ENCODE results near the gene PI4KA.
"Not testable (repeated sequence)": the region's sequence is repeated elsewhere in the genome, so short reads cannot be mapped to it uniquely, and the experiment has no call there.

The PI4KA gene

DNA sequence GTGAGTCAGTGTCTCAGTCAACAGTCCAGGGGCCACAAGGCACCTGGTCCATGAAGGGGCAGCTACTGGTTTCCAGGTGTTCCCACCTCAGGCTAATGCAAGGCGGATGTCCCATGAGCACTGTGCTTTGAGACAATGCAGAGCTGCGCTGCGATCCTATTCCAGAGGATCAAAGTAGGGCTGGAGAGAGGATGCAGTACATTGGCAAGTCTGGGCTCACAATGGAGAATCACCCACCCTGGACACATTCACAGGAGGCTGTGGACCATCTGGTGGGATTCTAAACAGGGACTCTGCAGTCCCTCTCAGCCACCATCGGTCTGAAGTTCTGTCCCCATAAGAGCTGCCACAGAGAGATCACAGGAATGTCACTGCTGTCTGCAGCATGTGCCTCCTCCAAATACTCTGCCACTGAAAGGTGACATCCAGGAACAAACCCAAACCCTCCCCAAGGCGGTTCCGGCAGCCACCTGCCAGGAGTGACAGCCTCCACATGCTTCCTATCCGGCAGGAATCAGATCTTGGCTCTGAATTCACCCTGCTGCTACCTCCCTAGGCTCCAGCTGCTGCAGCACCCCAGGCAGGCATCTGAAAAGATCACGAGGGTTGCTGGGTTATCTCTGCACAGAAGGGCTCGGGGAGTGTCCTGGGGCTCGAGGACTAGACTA, 130.0 kb downstream of the PI4KA start:
- Histone ChIP-seq H3K9me3 (ENCODE audit: control insufficient read depth in 1 of 2, low read length in 2 of 2) (no peaks in the 10 kb centered on the region), H3K27me3 (ENCODE audit: control insufficient read depth in 1 of 2, insufficient read depth in 2 of 2, low read length in 2 of 2) (no peaks in the 10 kb centered on the region), H3K4me3 (ENCODE audit: low read depth in 1 of 2, low read length in 2 of 2) (no peak overlapping the region), H3K36me3 (ENCODE audit: control insufficient read depth in 1 of 2, insufficient read depth in 2 of 2, low read length in 2 of 2) (peaks cover 33 to 47% of the 10 kb centered on the region in 2 donors), H3K27ac (ENCODE audit: low read depth, low read length) (no peak overlapping the region), H3K9ac (ENCODE audit: low read depth in 1 of 2, low read length in 2 of 2) (no peak overlapping the region), H3K4me1 (ENCODE audit: control insufficient read depth in 1 of 2, insufficient read depth in 2 of 2, low read length in 2 of 2) (no peaks in the 10 kb centered on the region)

DNA sequence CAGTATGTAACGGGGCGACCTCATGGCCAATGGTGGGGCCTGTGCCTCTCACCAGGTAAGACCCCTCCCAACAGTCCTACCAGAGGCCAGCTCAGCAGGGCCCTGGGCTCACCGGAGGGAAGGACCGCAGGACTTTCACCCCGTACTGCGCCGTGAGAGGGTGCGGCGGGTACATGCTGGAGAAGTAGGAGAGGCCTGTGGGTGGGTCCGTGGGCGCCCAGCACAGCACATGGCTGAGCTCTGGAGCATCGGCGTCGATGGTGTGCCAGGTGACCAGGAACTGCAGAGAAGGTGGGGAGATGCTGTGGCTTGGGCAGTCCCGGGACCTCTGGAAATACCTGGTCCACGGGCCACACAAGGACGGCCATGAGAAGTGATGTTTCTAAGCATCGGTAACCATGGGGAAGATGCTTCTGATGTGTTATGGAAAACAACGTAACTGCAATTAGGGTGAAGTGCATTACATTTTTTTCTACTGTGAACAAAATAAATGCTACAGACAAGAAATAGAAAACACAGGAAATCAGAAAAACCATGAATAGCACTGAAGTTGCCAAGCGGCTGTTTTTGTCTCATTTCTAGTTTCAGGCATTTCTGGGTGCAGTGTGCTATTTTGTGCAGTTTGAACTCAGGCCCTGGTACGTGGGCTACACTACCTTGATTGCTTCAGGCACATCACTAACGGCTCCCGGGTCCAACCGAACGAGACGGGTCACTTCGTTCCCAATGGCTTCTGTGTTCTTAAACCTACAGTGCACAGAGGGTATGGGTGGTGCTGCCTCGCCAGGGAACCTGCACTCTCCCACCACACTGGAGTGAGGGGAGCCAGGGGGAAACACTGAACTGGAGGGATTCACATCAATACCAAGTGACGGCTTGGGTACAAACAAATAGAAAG, 131.2 kb downstream of the PI4KA start:
- no peak overlapping the region for H3K4me3 ChIP-seq (ENCODE audit: low read depth in 1 of 2, low read length in 2 of 2)

DNA sequence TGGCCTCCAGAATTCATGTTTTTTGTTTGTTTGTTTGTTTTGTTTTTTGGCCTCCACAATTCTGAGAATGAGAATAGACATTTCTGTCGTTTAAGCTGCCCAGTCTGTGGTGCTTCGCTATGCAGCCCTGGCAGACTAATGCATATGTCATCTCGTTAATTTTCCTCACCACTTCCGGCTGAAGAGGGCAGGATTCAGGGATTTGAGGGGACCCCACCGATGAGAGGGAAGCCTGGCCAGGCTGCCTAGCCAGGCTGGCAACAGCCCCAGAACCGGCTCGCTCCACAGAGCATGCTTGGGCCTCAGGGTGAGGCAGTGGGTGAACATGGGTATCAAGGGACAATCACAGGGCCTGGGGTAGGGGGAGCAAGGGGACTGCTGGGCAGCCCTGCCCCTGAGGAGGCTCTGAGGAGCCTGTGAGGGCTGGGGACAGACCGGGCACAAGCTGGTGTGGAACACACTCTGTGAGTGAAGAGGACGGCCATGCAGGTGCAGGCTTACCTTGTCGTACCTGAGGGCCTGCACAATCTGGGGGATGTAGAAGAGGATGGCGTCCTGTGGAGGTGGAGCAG, 132.5 kb downstream of the PI4KA start:
- Histone ChIP-seq H3K9me3 (ENCODE audit: control insufficient read depth in 1 of 2, low read length in 2 of 2) (no peaks in the 10 kb centered on the region), H3K27ac (ENCODE audit: low read depth, low read length) (no peak overlapping the region), H3K9ac (ENCODE audit: low read depth in 1 of 2, low read length in 2 of 2) (no peak overlapping the region), H3K4me3 (ENCODE audit: low read depth in 1 of 2, low read length in 2 of 2) (no peak overlapping the region), H3K4me1 (ENCODE audit: control insufficient read depth in 1 of 2, insufficient read depth in 2 of 2, low read length in 2 of 2) (no peaks in the 10 kb centered on the region), H3K36me3 (ENCODE audit: control insufficient read depth in 1 of 2, insufficient read depth in 2 of 2, low read length in 2 of 2) (peaks cover 33 to 51% of the 10 kb centered on the region in 2 donors), H3K27me3 (ENCODE audit: control insufficient read depth in 1 of 2, insufficient read depth in 2 of 2, low read length in 2 of 2) (no peaks in the 10 kb centered on the region)

More for the DNA sequence above, 131.2 kb downstream of the PI4KA start:
- Histone ChIP-seq H3K9ac (ENCODE audit: low read depth in 1 of 2, low read length in 2 of 2) (no peak overlapping the region), H3K27me3 (ENCODE audit: control insufficient read depth in 1 of 2, insufficient read depth in 2 of 2, low read length in 2 of 2) (no peaks in the 10 kb centered on the region), H3K27ac (ENCODE audit: low read depth, low read length) (no peak overlapping the region), H3K9me3 (ENCODE audit: control insufficient read depth in 1 of 2, low read length in 2 of 2) (no peaks in the 10 kb centered on the region), H3K36me3 (ENCODE audit: control insufficient read depth in 1 of 2, insufficient read depth in 2 of 2, low read length in 2 of 2) (peaks cover 33 to 47% of the 10 kb centered on the region in 2 donors), H3K4me1 (ENCODE audit: control insufficient read depth in 1 of 2, insufficient read depth in 2 of 2, low read length in 2 of 2) (no peaks in the 10 kb centered on the region)

DNA sequence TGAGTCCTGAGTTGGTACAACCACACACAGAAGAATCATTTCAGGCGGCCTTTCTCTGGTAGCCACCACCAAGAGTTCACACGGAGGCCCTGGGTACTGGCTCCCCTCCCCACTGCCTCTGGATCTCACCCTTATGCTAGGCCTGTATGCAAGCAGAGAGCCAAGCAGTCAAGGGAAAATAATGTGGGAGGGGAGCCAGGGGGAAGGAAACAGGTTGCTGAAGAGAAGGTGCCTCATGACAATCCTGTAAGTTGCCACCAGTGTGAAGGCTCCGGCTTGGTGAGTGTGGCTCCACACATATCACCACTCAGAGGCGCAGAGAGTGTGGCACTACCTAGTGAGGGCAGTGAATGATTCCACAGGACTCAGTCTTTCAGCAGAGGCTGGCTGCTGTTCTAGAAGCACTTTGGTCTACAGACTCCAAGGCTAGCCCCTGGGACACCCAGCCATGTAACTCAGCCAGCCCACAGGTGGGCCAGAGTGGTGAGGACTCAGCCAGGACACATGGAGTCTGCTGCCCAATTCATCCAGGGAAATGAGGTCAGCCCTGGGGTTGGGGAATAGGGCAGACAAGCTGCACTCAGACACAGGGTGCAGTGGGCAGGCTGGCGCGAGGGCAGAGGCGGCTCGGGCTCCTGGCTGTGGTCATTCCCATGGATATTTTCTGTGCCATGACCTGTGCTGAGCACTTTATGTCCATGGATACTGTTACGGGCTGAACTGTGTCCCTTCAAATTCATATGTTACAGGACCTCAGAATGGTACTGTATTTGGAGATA, 133.7 kb downstream of the PI4KA start:
- H3K9me3 ChIP-seq (ENCODE audit: control insufficient read depth in 1 of 2, low read length in 2 of 2): no peaks in the 10 kb centered on the region
- H3K4me1 ChIP-seq (ENCODE audit: control insufficient read depth in 1 of 2, insufficient read depth in 2 of 2, low read length in 2 of 2): no peaks in the 10 kb centered on the region
- H3K9ac ChIP-seq (ENCODE audit: low read depth in 1 of 2, low read length in 2 of 2): no peak overlapping the region
- H3K4me3 ChIP-seq (ENCODE audit: low read depth in 1 of 2, low read length in 2 of 2): no peak overlapping the region
- peaks cover 33 to 58% of the 10 kb centered on the region in 2 donors for H3K36me3 ChIP-seq (ENCODE audit: control insufficient read depth in 1 of 2, insufficient read depth in 2 of 2, low read length in 2 of 2)
- H3K27me3 ChIP-seq (ENCODE audit: control insufficient read depth in 1 of 2, insufficient read depth in 2 of 2, low read length in 2 of 2): no peaks in the 10 kb centered on the region
- H3K27ac ChIP-seq (ENCODE audit: low read depth, low read length): no peak overlapping the region

DNA sequence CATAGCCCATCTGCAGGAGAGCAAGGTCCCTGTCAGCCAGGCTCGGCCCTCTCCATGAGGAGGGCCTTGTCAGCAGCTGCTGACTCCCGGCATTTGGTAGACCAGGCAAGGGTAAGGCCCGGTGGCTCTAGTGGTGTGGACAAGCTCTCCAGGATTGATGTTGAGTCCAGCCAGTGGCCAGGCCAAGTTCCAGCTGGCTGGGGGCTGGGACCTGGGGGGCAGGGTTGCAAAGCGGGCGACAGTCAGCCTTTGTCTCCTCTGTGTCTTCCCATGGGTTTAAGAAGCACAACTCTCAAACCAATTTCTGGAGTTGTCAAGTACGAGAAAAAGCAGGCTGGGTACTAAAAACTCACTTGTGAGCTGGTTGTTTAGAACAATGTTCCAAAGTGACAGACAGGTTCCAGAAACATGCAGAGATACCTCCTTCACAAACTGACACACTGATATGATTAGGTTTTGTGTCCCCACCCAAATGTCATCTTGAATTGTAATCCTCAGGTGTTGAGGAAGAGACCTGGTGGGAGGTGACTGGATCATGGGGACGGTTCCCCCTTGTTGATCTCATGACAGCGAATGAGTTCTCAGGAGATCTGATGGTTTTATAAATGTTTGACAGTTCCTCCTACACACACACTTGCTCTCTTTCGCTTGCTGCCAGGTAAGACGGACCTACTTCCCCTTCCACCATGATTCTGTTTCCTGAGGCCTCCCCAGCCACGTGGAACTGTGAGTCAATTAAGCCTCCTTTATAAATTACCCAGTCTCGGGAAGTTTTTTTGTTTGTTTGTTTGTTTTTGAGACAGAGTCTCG, 137.0 kb downstream of the PI4KA start:
- no peaks in the 10 kb centered on the region for H3K27me3 ChIP-seq (ENCODE audit: control insufficient read depth in 1 of 2, insufficient read depth in 2 of 2, low read length in 2 of 2)
- no peak overlapping the region for H3K4me3 ChIP-seq (ENCODE audit: low read depth in 1 of 2, low read length in 2 of 2)
- H3K4me1 ChIP-seq (ENCODE audit: control insufficient read depth in 1 of 2, insufficient read depth in 2 of 2, low read length in 2 of 2): no peaks in the 10 kb centered on the region
- H3K9ac ChIP-seq (ENCODE audit: low read depth in 1 of 2, low read length in 2 of 2): no peak overlapping the region
- H3K36me3 ChIP-seq (ENCODE audit: control insufficient read depth in 1 of 2, insufficient read depth in 2 of 2, low read length in 2 of 2): peaks cover 7 to 27% of the 10 kb centered on the region in 2 donors
- H3K27ac ChIP-seq (ENCODE audit: low read depth, low read length): no peak overlapping the region
- no peaks in the 10 kb centered on the region for H3K9me3 ChIP-seq (ENCODE audit: control insufficient read depth in 1 of 2, low read length in 2 of 2)

- H3K4me1 ChIP-seq (ENCODE audit: control insufficient read depth in 1 of 2, insufficient read depth in 2 of 2, low read length in 2 of 2): no peaks in the 10 kb centered on the region
- no peaks in the 10 kb centered on the region for H3K9me3 ChIP-seq (ENCODE audit: control insufficient read depth in 1 of 2, low read length in 2 of 2)
- no peak overlapping the region for H3K9ac ChIP-seq (ENCODE audit: low read depth in 1 of 2, low read length in 2 of 2)
- peaks cover under 1 to 19% of the 10 kb centered on the region in 2 donors for H3K36me3 ChIP-seq (ENCODE audit: control insufficient read depth in 1 of 2, insufficient read depth in 2 of 2, low read length in 2 of 2)
- H3K4me3 ChIP-seq (ENCODE audit: low read depth in 1 of 2, low read length in 2 of 2): no peak overlapping the region
- H3K27me3 ChIP-seq (ENCODE audit: control insufficient read depth in 1 of 2, insufficient read depth in 2 of 2, low read length in 2 of 2): no peaks in the 10 kb centered on the region
- no peak overlapping the region for H3K27ac ChIP-seq (ENCODE audit: low read depth, low read length)
These were observed 137.8 kb downstream of the PI4KA start for GRCh38 chr22:20720692-20721408.

GRCh38 chr22:20718727-20719126, 139.9 kb downstream of the PI4KA start:
- H3K9ac ChIP-seq (ENCODE audit: low read depth in 1 of 2, low read length in 2 of 2); H3K4me3 ChIP-seq (ENCODE audit: low read depth in 1 of 2, low read length in 2 of 2); H3K27me3 ChIP-seq (ENCODE audit: control insufficient read depth in 1 of 2, insufficient read depth in 2 of 2, low read length in 2 of 2); H3K27ac ChIP-seq (ENCODE audit: low read depth, low read length); H3K9me3 ChIP-seq (ENCODE audit: control insufficient read depth in 1 of 2, low read length in 2 of 2); H3K4me1 ChIP-seq (ENCODE audit: control insufficient read depth in 1 of 2, insufficient read depth in 2 of 2, low read length in 2 of 2): not testable (repeated sequence)
- H3K36me3 ChIP-seq (ENCODE audit: control insufficient read depth in 1 of 2, insufficient read depth in 2 of 2, low read length in 2 of 2): peaks cover 4 to 16% of the 10 kb centered on the region in 2 donors

- not testable (repeated sequence) for H3K9me3 ChIP-seq (ENCODE audit: control insufficient read depth in 1 of 2, low read length in 2 of 2); H3K4me3 ChIP-seq (ENCODE audit: low read depth in 1 of 2, low read length in 2 of 2); H3K27ac ChIP-seq (ENCODE audit: low read depth, low read length); H3K27me3 ChIP-seq (ENCODE audit: control insufficient read depth in 1 of 2, insufficient read depth in 2 of 2, low read length in 2 of 2); H3K4me1 ChIP-seq (ENCODE audit: control insufficient read depth in 1 of 2, insufficient read depth in 2 of 2, low read length in 2 of 2); H3K9ac ChIP-seq (ENCODE audit: low read depth in 1 of 2, low read length in 2 of 2)
- peaks cover 4 to 16% of the 10 kb centered on the region in 2 donors for H3K36me3 ChIP-seq (ENCODE audit: control insufficient read depth in 1 of 2, insufficient read depth in 2 of 2, low read length in 2 of 2)
These were observed 140.6 kb downstream of the PI4KA start for GRCh38 chr22:20717981-20718380.

Data from duodenal mucosa (tissue), 2 donors.